Activated B cell treated with CpG ODN at 0.5 μM for 24 hours (primary cell): ENCODE measurements around the gene SNRPA1. TPM values are rescaled to one million over a fixed set of nuclear protein-coding genes. Genes with fewer than 3 reads are reported as not detected.
"Not testable (repeated sequence)": the region's sequence is repeated elsewhere in the genome, so short reads cannot be mapped to it uniquely, and the experiment has no call there.

ENCODE experiments used
- ATAC-seq: fragments of 200-7000 bp; cut with Tn5 transposase; one replicate; pipeline ENCODE4 v1.10.0; 2021; ENCODE audit warnings: low read depth, mild to moderate bottlenecking, moderate library complexity
- CTCF ChIA-PET: fragments of 350-600 bp; sonication (Branson Sonifier 250); formaldehyde crosslinking; loops from one replicate; lab custom pipeline; 2021; ENCODE audit warnings: antibody characterized with exemption; lab: Charles Lee
- POLR2A ChIA-PET: fragments of 350-600 bp; sonication (Branson Sonifier 250); formaldehyde crosslinking; loops from one replicate; lab custom pipeline; 2021; ENCODE audit warnings: antibody characterized with exemption; lab: Charles Lee
- DNase-seq: peaks from one replicate; pipeline ENCODE4 v3.0.0; 2022
- H3K27ac Mint-ChIP-seq: one replicate; pipeline ENCODE4 v1.8.0; 2020; ENCODE audit warnings: mixed read lengths
- H3K27me3 Mint-ChIP-seq: one replicate; pipeline ENCODE4 v1.8.0; 2021; ENCODE audit warnings: mixed read lengths
- H3K36me3 Mint-ChIP-seq: one replicate; pipeline ENCODE4 v1.8.0; 2021; ENCODE audit warnings: low read depth, mixed read lengths
- H3K4me1 Mint-ChIP-seq: one replicate; pipeline ENCODE4 v1.8.0; 2021; ENCODE audit warnings: mixed read lengths
- H3K4me3 Mint-ChIP-seq: one replicate; pipeline ENCODE4 v1.8.0; 2020; ENCODE audit warnings: mild to moderate bottlenecking, mixed read lengths
- H3K9me3 Mint-ChIP-seq: one replicate; pipeline ENCODE4 v1.8.0; 2020; ENCODE audit warnings: mixed read lengths
- CTCF ChIP-seq: fragments of 200-600 bp; IDR thresholded peaks from one replicate; pipeline ENCODE4 v1.8.0; 2022; ENCODE audit warnings: antibody characterized with exemption, mild to moderate bottlenecking
- intact Hi-C: fragments of 100-400 bp; cut with micrococcal nuclease; formaldehyde crosslinking; loops from one replicate; pipeline ENCODE4 v1.15.1; 2024
- total RNA-seq: library from RNA; stranded (reverse); gene quantifications from 2 replicates; pipeline ENCODE4 v1.2.3, GENCODE V29; 2022

The SNRPA1 gene
- 119 and 122 TPM in 2 replicates for total RNA-seq

- no peaks in the 10 kb centered on the region for H3K9me3 Mint-ChIP-seq
- POLR2A ChIA-PET = interaction anchor here (0.6 to 3.0 kb wide), 15 partner anchors 10 to 692 kb away, joined by 3 to 30 read pairs (median 6); partner anchors contain the start of genes ASB7, CHSY1, LINS1 and TARS3
- peaks cover 36% of the 10 kb centered on the region for H3K36me3 Mint-ChIP-seq
- DNase-seq = peak; percentile 99
- H3K27me3 Mint-ChIP-seq = no peaks in the 10 kb centered on the region
- H3K4me1 Mint-ChIP-seq = peaks cover 45% of the 10 kb centered on the region
- intact Hi-C loops = loop anchor here (1.0 to 10.0 kb wide), 8 partner anchors 18 to 1370 kb away; partner anchors contain the start of genes ASB7, LINS1, LRRK1 and SELENOS
- H3K27ac Mint-ChIP-seq = peak within 1 kb of the TSS; percentile 95
- peak within 1 kb of the TSS; percentile 97 for H3K4me3 Mint-ChIP-seq
- peak; percentile 83 for ATAC-seq
- TF ChIP-seq CTCF = no peak
- CTCF ChIA-PET = interaction anchor here (0.6 to 1.8 kb wide), 7 partner anchors 9 to 367 kb away, joined by 3 to 8 read pairs (median 3); no protein-coding TSS in a partner anchor
Measured at GRCh38 chr15:101294731-101295606, at the start of gene SNRPA1. Gene SNRPA1 (minus strand): TSS chr15:101295248. CDS start chr15:101295178, 70 bp downstream.

DNA sequence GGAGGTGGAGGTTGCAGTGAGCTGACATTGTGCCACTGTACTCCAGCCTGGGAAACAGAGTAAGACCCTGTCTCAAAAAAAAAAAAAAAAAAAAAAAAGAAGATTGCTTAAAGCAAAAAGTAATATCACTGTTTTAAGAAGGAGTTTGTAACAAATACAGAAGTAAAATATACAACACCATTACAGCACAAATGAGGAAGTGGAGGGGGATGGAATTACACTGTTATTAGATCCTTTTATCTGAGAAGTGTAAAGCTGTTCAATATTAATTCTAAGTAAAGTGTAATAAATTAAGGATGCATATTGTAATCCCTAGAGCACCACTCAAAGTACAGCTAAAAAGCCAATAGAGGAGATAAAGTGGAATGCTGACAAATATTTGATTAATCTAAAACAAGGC lies 47.0 kb upstream of the SNRPA1 start:
- ChIA-PET CTCF (no interaction called here), POLR2A (no interaction called here)
- Mint-ChIP-seq H3K4me3 (no peak overlapping the region), H3K27me3 (peaks cover 25% of the 10 kb centered on the region), H3K27ac (no peak overlapping the region), H3K4me1 (no peaks in the 10 kb centered on the region), H3K9me3 (no peaks in the 10 kb centered on the region), H3K36me3 (no peaks in the 10 kb centered on the region)
- no peak for DNase-seq
- TF ChIP-seq CTCF = no peak
- intact Hi-C loops = no loop called here
- no peak for ATAC-seq

DNA sequence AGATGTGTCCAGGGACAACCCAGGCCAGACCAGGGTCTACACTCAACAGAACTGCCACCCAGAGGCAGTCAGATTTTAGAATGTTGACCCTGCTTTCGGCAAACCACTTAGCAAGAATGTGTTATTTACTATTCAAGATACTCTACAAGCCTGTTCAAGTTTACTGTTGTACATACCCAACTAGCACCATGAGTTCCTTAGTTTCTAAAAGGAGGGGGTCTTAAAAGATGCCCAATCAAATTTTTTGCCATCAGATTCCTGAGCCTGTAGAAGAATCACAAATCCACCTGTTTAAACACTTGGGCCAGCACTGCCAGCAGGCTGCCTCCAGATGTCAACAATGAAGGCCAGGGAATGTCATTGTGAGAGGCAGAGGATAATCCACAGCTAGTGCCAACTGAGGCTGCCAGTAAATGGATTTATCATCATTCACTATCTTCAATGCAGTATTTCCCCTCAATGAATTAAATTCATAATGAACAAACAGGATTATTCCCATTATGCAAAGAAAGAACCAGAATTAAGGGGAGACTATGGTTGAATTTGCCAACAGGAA lies 43.5 kb upstream of the SNRPA1 start:
- H3K4me1 Mint-ChIP-seq = peaks cover 10% of the 10 kb centered on the region
- ChIA-PET POLR2A (no interaction called here), CTCF (no interaction called here)
- intact Hi-C loops = no loop called here
- DNase-seq (no peak), ATAC-seq (no peak)
- H3K4me3 Mint-ChIP-seq = no peak overlapping the region
- H3K27ac Mint-ChIP-seq = no peak overlapping the region
- peaks cover 3% of the 10 kb centered on the region for H3K9me3 Mint-ChIP-seq
- H3K36me3 Mint-ChIP-seq = no peaks in the 10 kb centered on the region
- peaks cover 17% of the 10 kb centered on the region for H3K27me3 Mint-ChIP-seq
- no peak for TF ChIP-seq CTCF

DNA sequence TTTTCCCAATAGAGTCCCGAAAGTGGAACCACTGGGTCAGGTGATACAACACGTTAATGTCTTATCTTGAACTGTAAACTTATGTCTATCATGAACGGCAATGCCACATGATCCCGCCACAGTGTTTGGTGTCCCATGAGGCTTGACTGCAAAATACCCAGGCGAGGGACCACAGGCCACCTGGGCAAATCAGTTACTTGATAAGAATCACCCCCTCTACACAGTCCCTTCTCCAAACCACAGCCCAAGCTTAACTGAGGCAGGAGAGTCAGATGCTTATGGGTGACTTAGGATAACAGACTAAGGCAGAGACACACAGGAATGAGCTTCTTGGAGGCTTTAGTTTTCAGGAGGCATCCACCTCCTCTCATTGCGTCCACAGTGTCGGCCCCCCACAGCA lies 42.9 kb upstream of the SNRPA1 start:
- ChIA-PET POLR2A (no interaction called here), CTCF (no interaction called here)
- no peak overlapping the region for H3K27ac Mint-ChIP-seq
- H3K27me3 Mint-ChIP-seq = peaks cover 17% of the 10 kb centered on the region
- ATAC-seq (no peak), DNase-seq (no peak)
- H3K4me3 Mint-ChIP-seq = no peak overlapping the region
- H3K9me3 Mint-ChIP-seq = peaks cover 6% of the 10 kb centered on the region
- intact Hi-C loops = no loop called here
- peaks cover 10% of the 10 kb centered on the region for H3K4me1 Mint-ChIP-seq
- no peaks in the 10 kb centered on the region for H3K36me3 Mint-ChIP-seq
- no peak for TF ChIP-seq CTCF

- Mint-ChIP-seq H3K27ac (peak overlapping the region; percentile 80), H3K4me1 (peaks cover 10% of the 10 kb centered on the region), H3K4me3 (peak overlapping the region; percentile 64)
- POLR2A ChIA-PET, DNase-seq, H3K27me3 Mint-ChIP-seq, H3K9me3 Mint-ChIP-seq, CTCF ChIA-PET, H3K36me3 Mint-ChIP-seq: not testable (repeated sequence)
- peak; percentile 93 for ATAC-seq
- intact Hi-C loops = loop anchor here (2.0 kb wide), 1 partner anchor 39 kb away; the partner anchor contains the start of gene SNRPA1
Measured at GRCh38 chr15:101333907-101334789, 39.1 kb upstream of the SNRPA1 start.
